Left lung (tissue), 10 donors: ENCODE data around the gene HOXB1. TPM values are rescaled to one million over a fixed set of nuclear protein-coding genes. Genes with fewer than 3 reads are reported as not detected.

Source experiments
- ATAC-seq: fragments of 200-7000 bp; cut with Tn5 transposase; one replicate; pipeline ENCODE4 v1.9.1; 2020; ENCODE audit warnings: moderate library complexity
- DNase-seq, 4 donors: peaks; one replicate each; pipeline ENCODE4 v3.0.0-alpha.2; 2013 to 2020
- H3K27ac ChIP-seq, 2 donors: fragments of 200-600 bp; sonication (generic) in 1 of 2; one replicate each; pipeline versions ENCODE4 v1.5.0 to v1.8.0; 2020 to 2021
- H3K27me3 ChIP-seq, 2 donors: fragments of 200-600 bp; sonication (generic) in 1 of 2; one replicate each; pipeline versions ENCODE4 v1.5.0 to v1.8.0; 2020 to 2021
- H3K36me3 ChIP-seq, 2 donors: fragments of 200-600 bp; sonication (generic) in 1 of 2; one replicate each; pipeline versions ENCODE4 v1.5.0 to v1.8.0; 2020 to 2021
- H3K4me1 ChIP-seq, 2 donors: fragments of 200-600 bp; one replicate each; pipeline ENCODE4 v1.8.0; 2021
- H3K4me3 ChIP-seq, 2 donors: fragments of 200-600 bp; sonication (generic) in 1 of 2; one replicate each; pipeline versions ENCODE4 v1.5.0 to v1.8.0; 2020 to 2021; ENCODE audit warnings: mild to moderate bottlenecking in 1 of 2
- H3K9me3 ChIP-seq, 2 donors: fragments of 200-600 bp; sonication (generic) in 1 of 2; one replicate each; pipeline versions ENCODE4 v1.5.0 to v1.8.0; 2020 to 2021
- CTCF ChIP-seq, 2 donors: fragments of 200-600 bp; sonication (generic) in 1 of 2; IDR thresholded peaks; one replicate each; pipeline versions ENCODE4 v1.5.0 to v1.8.0; 2021; ENCODE audit warnings: antibody characterized with exemption in 2 of 2
- intact Hi-C, 2 donors: fragments of 100-400 bp; cut with DNase I; formaldehyde crosslinking; loops; one replicate each; pipeline versions ENCODE4 v1.11.2 to v1.14.2; 2022
- polyA plus RNA-seq, 6 donors: library from polyadenylated mRNA; unstranded; fragments of 120-200 nt; gene quantifications; one replicate each; pipeline ENCODE4 v1.2.1, GENCODE V29; 2013; ENCODE audit not compliant: insufficient read length in 6 of 6
- total RNA-seq, 2 donors: library from RNA; stranded (reverse); fragmentation: NEBNext Ultra II Directional; extraction: Animal tissue kit (Norgen Biotek cat#: 25700); gene quantifications; one replicate each; pipeline ENCODE4 v1.2.1, GENCODE V29; 2021
- donor health status: DM: no; HTN: yes; CAD: no.
- donor health status: DM: no; HTN: no; CAD: no.

Gene HOXB1
- total and polyA plus RNA-seq, 8 donors, result 0.09 to 0.39 (median 0.10) TPM; not detected in 3

DNA sequence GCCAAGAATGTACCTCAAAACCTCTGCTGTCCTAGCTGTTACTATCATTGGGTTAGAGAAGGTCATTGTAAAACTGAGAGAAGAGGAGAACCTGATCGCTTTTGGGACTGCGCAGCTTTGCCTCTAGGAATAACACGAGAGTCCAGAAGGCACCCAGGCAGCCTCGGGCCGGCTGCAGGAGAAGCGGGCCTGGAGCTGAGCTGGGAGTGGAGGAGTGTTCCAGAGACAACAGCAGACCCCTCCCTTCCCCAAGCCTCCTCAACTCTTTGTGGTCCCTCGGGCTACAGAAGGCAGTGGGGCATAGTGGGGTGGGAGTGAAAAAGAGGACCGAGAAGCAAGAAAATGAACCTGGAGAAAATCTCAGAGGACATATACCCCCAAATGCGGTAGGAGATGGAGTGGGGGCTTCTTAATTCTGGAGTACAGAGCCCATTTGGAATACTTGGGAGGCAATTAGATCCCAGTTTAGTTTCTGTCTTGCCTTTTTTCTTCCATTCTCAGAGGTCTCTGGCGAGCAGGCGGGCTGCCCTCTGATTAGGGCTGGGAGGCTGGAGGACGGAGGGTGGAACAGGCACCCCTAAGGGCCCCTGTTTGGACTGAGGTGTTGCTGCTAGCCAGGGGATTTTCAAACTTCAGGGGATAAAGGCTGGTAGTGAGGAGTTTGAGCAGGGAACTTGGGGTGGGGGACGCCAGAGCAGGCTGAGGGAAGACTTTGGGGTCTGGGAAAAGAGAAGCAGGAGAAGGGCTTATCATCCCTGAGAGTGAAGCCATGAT, 27.4 kb upstream of the HOXB1 start:
- DNase-seq, result peak in 2 of 4 donors; percentile 15 to 22
- H3K27me3 ChIP-seq, result peaks cover 15 to 90% of the 10 kb centered on the region in 2 donors

DNA sequence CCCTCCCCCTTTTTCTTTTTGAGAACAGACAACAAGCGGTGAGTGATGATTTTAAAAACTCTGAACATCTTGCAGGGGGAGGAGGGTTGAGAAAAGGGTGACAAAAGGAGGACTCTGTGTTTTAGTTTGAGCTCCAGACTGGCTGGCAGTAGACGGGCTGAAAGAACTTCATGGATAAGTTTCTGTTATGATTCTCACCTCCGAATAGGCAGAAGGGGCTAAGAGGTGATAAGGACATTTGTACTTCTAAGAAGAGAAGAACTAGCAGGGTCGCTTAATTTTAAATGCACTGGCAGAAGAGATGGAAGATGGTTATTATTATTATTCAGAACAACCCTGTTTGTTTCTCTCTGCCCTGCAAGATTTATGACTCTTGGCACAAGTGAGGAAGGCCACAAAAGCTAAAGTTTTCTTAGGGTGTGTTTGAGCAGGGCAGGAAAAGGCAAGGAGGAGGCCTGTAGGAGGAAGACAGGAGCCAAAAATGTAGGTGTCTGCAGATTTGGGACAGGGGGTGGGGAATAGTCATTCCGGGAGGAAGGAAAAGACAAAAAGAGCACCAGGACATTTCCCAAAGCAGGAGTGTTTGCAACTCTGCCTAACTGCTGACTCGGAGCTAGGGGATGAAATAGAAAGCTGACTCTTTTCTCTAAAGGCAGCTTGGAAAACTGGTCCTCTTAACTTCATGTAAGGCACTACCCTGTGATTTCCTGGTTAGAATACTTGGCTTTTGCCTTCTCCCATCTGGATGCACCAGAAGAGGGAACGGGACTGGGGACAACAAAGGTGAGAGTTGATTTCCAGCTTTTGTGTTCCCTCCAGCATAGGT, 26.0 kb upstream of the HOXB1 start:
- Histone ChIP-seq H3K27ac (peak overlapping the region; percentile 37 to 82), H3K9me3 (no peaks in the 10 kb centered on the region), H3K4me3 (peak overlapping the region in 1 of 2 donors; percentile 13), H3K36me3 (no peaks in the 10 kb centered on the region), H3K4me1 (no peaks in the 10 kb centered on the region), H3K27me3 (peaks cover 24 to 90% of the 10 kb centered on the region in 2 donors)
- intact Hi-C loops, result no loop called here
- peak in 2 of 4 donors; percentile 44 to 53 for DNase-seq
- no peak for ATAC-seq
- TF ChIP-seq CTCF (IDR thresholded peaks at IDR 0.05), result no peak

More for the DNA sequence above, 27.4 kb upstream of the HOXB1 start:
- no peak for ATAC-seq
- intact Hi-C loops, result no loop called here
- Histone ChIP-seq H3K9me3 (no peaks in the 10 kb centered on the region), H3K4me3 (peak overlapping the region in 1 of 2 donors; percentile 13), H3K36me3 (no peaks in the 10 kb centered on the region), H3K4me1 (no peaks in the 10 kb centered on the region), H3K27ac (peak overlapping the region; percentile 37 to 82)
- TF ChIP-seq CTCF (IDR thresholded peaks at IDR 0.05), result no peak

- intact Hi-C loops, result no loop called here
- H3K27me3 ChIP-seq, result peaks cover 27 to 96% of the 10 kb centered on the region in 2 donors
- no peak for DNase-seq
- H3K36me3 ChIP-seq, result no peaks in the 10 kb centered on the region
- H3K4me1 ChIP-seq, result no peaks in the 10 kb centered on the region
- no peak for TF ChIP-seq CTCF (IDR thresholded peaks at IDR 0.05)
- H3K4me3 ChIP-seq, result no peak overlapping the region
- H3K9me3 ChIP-seq, result no peaks in the 10 kb centered on the region
- peak overlapping the region in 1 of 2 donors; percentile 82 for H3K27ac ChIP-seq
- ATAC-seq, result no peak
Measured at GRCh38 chr17:48556229-48556575, 25.4 kb upstream of the HOXB1 start.

DNA sequence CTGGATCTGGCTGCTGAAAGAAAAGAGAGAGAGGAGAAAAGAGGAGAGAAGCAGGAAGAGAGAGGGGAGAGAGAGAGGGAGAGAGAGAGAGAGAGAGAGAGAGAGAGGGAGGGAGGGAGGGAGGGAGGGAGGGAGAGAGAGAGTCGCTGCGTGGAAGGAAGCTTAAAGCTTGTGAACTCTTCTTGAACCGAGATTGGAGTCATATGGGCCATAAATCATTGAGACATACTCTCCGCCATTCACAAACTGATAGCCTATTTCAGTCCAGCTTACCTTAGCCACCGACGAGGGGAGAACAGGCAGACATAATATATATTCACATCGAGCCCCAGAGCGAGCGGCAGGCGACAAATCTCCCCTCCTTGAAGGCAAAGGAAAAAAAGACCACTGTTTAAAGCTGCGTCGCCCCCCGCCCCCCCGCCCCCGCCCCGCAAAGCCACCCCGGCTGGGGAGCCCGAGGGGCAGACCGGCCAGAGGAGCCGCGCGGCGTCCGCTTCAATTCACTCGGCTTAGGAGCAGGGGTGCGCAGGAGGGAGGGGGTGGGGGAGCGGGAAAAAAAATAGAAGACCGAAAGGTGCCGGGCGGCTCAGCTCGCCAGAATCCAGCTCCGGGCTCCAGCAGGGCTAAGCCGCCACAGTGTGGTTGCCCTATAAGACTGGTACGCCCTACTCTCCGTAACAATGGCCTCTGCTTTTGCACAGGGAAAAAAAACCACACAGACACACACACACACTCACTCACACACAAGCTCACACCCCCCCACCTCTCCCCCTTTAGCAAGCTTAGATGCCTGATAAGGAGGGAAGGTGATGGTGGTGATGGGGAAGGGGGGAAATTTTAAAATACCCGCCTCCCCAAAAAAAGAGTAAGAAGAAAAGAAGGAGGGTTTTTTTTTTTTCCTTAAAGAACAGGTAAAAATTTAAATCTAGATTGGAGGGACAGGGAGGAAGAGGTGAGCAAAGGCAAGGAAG, 24.7 kb upstream of the HOXB1 start:
- no peaks in the 10 kb centered on the region for H3K9me3 ChIP-seq
- H3K27me3 ChIP-seq, result peaks cover 29 to 100% of the 10 kb centered on the region in 2 donors
- peak; percentile 37 for ATAC-seq
- peak overlapping the region; percentile 41 to 82 for H3K27ac ChIP-seq
- H3K4me3 ChIP-seq, result no peak overlapping the region
- DNase-seq, result peak in 2 of 4 donors; percentile 79 to 88
- intact Hi-C loops, result no loop called here
- no peaks in the 10 kb centered on the region for H3K36me3 ChIP-seq
- no peaks in the 10 kb centered on the region for H3K4me1 ChIP-seq
- no peak for TF ChIP-seq CTCF (IDR thresholded peaks at IDR 0.05)
